SKM-1 treated with dmso at 0.1 percent for 144 hours (cell line): ENCODE data around the gene PITPNC1.
"Not testable (repeated sequence)": the region's sequence is repeated elsewhere in the genome, so short reads cannot be mapped to it uniquely, and the experiment has no call there.

Experiments used
- DNase-seq: peaks from one replicate; lab custom pipeline; 2025; ENCODE audit not compliant: unreplicated experiment; lab: John Stamatoyannopoulos, UW

The PITPNC1 gene

GRCh38 chr17:67571478-67571877, 194.4 kb downstream of the PITPNC1 start:
- DNase-seq, result no peak

- no peak for DNase-seq
Measured at GRCh38 chr17:67573987-67574657, 197.0 kb downstream of the PITPNC1 start.

GRCh38 chr17:67574658-67575293, 197.7 kb downstream of the PITPNC1 start:
- no peak for DNase-seq

GRCh38 chr17:67575325-67575724, 198.2 kb downstream of the PITPNC1 start:
- DNase-seq, result no peak

GRCh38 chr17:67576471-67577115, 199.5 kb downstream of the PITPNC1 start:
- DNase-seq, result no peak

- DNase-seq, result no peak
Measured at GRCh38 chr17:67577429-67578141, 200.5 kb downstream of the PITPNC1 start.

GRCh38 chr17:67578142-67578457, 201.0 kb downstream of the PITPNC1 start:
- no peak for DNase-seq

GRCh38 chr17:67578679-67579405, 201.8 kb downstream of the PITPNC1 start:
- not testable (repeated sequence) for DNase-seq

- no peak for DNase-seq
Measured at GRCh38 chr17:67582673-67583081, 205.6 kb downstream of the PITPNC1 start.

GRCh38 chr17:67585077-67585602, 208.1 kb downstream of the PITPNC1 start:
- DNase-seq, result no peak

- no peak for DNase-seq
Measured at GRCh38 chr17:67588326-67588725, 211.2 kb downstream of the PITPNC1 start.

GRCh38 chr17:67594115-67594880, 217.2 kb downstream of the PITPNC1 start:
- DNase-seq, result peak; percentile 44

- no peak for DNase-seq
Measured at GRCh38 chr17:67600408-67600807, 223.3 kb downstream of the PITPNC1 start.

- DNase-seq, result no peak
Measured at GRCh38 chr17:67601897-67602296, 224.8 kb downstream of the PITPNC1 start.

- DNase-seq, result no peak
Measured at GRCh38 chr17:67602444-67602843, 225.4 kb downstream of the PITPNC1 start.

- peak; percentile 10 for DNase-seq
Measured at GRCh38 chr17:67602974-67603373, 225.9 kb downstream of the PITPNC1 start.

- DNase-seq, result no peak
Measured at GRCh38 chr17:67605256-67605912, 228.3 kb downstream of the PITPNC1 start.

- DNase-seq, result no peak
Measured at GRCh38 chr17:67606471-67606870, 229.4 kb downstream of the PITPNC1 start.

- DNase-seq, result no peak
Measured at GRCh38 chr17:67606896-67607604, 230.0 kb downstream of the PITPNC1 start.
